Natural killer cell treated with Interleukin-12 subunit alpha and Interleukin-12 subunit beta and Interleukin-15 and Interleukin-18, amount 100 ng/mL, for 72 hours (primary cell): Measurements from ENCODE around the gene TRMT2A. TPM values are rescaled to one million over a fixed set of nuclear protein-coding genes. Genes with fewer than 3 reads are reported as not detected.

Experiments
- ATAC-seq, 2 donors: fragments of 150-1000 bp; cut with Tn5 transposase in 1 of 2; sonication (Bioruptor Pico), chemical (Tn5 transposase) in 1 of 2; 2 replicates each; pipeline ENCODE4 v1.10.0; 2021
- DNase-seq: peaks from one replicate; pipeline ENCODE4 v3.0.0; 2022; ENCODE audit warnings: low spot score
- H3K27ac Mint-ChIP-seq, 2 donors: 1 replicate in 1 of 2; 2 replicates in 1 of 2; pipeline ENCODE4 v1.8.0; 2022; ENCODE audit warnings: mixed read lengths in 2 of 2, mild to moderate bottlenecking in 1 of 2, moderate library complexity in 1 of 2
- H3K27me3 Mint-ChIP-seq, 2 donors: 1 replicate in 1 of 2; 2 replicates in 1 of 2; pipeline ENCODE4 v1.8.0; 2022; ENCODE audit warnings: mixed read lengths in 2 of 2
- H3K36me3 Mint-ChIP-seq: one replicate; pipeline ENCODE4 v1.8.0; 2022; ENCODE audit warnings: mixed read lengths
- H3K4me1 Mint-ChIP-seq, 2 donors: 1 replicate in 1 of 2; 2 replicates in 1 of 2; pipeline ENCODE4 v1.8.0; 2022; ENCODE audit warnings: low read depth in 2 of 2, mixed read lengths in 2 of 2, mild to moderate bottlenecking in 1 of 2
- H3K4me3 Mint-ChIP-seq: one replicate; pipeline ENCODE4 v1.8.0; 2022; ENCODE audit warnings: mixed read lengths
- H3K9me3 Mint-ChIP-seq: 2 replicates; pipeline ENCODE4 v1.8.0; 2022; ENCODE audit warnings: mixed read lengths
- total RNA-seq, 2 donors: library from RNA; stranded (reverse); gene quantifications; one replicate each; pipeline ENCODE4 v1.2.3, GENCODE V29; 2022

Gene TRMT2A
- total RNA-seq, 2 donors from 2014 or later, result 107 to 166 TPM

- H3K36me3 Mint-ChIP-seq, result peaks cover 24% of the 10 kb centered on the region
- H3K27ac Mint-ChIP-seq, result no peak overlapping the region
- DNase-seq (peak; percentile 16), ATAC-seq (no peak)
- peaks cover 26 to 49% of the 10 kb centered on the region in 2 donors for H3K4me1 Mint-ChIP-seq
- H3K4me3 Mint-ChIP-seq, result no peak overlapping the region
- no peaks in the 10 kb centered on the region for H3K9me3 Mint-ChIP-seq
- H3K27me3 Mint-ChIP-seq, result no peaks in the 10 kb centered on the region
These were observed 27.6 kb downstream of the TRMT2A start for GRCh38 chr22:20089226-20089976.

- no peaks in the 10 kb centered on the region for H3K9me3 Mint-ChIP-seq
- H3K27me3 Mint-ChIP-seq, result no peaks in the 10 kb centered on the region
- ATAC-seq, result no peak
- peaks cover 31 to 55% of the 10 kb centered on the region in 2 donors for H3K4me1 Mint-ChIP-seq
- H3K27ac Mint-ChIP-seq, result no peak overlapping the region
- H3K4me3 Mint-ChIP-seq, result no peak overlapping the region
- H3K36me3 Mint-ChIP-seq, result peaks cover 24% of the 10 kb centered on the region
- DNase-seq, result no peak
These were observed 28.8 kb downstream of the TRMT2A start for GRCh38 chr22:20088263-20088648.

- no peak for ATAC-seq
- Mint-ChIP-seq H3K9me3 (no peaks in the 10 kb centered on the region), H3K27me3 (no peaks in the 10 kb centered on the region), H3K4me1 (peaks cover 38 to 61% of the 10 kb centered on the region in 2 donors), H3K36me3 (peaks cover 24% of the 10 kb centered on the region), H3K4me3 (peak overlapping the region; percentile 33), H3K27ac (peak overlapping the region; percentile 40 to 83)
- DNase-seq, result peak; percentile 46
These were observed 29.4 kb downstream of the TRMT2A start for GRCh38 chr22:20087319-20088262.

- H3K36me3 Mint-ChIP-seq, result peaks cover 26% of the 10 kb centered on the region
- H3K4me1 Mint-ChIP-seq, result peaks cover 41 to 59% of the 10 kb centered on the region in 2 donors
- ATAC-seq (no peak), DNase-seq (no peak)
- H3K4me3 Mint-ChIP-seq, result no peak overlapping the region
- no peaks in the 10 kb centered on the region for H3K9me3 Mint-ChIP-seq
- peak overlapping the region in 1 of 2 donors; percentile 24 for H3K27ac Mint-ChIP-seq
- no peaks in the 10 kb centered on the region for H3K27me3 Mint-ChIP-seq
These were observed 30.3 kb downstream of the TRMT2A start for GRCh38 chr22:20086763-20087162.

GRCh38 chr22:20086101-20086599 lies 30.9 kb downstream of the TRMT2A start:
- H3K27ac Mint-ChIP-seq, result peak overlapping the region in 1 of 2 donors; percentile 24
- no peak overlapping the region for H3K4me3 Mint-ChIP-seq
- peak; percentile 41 for DNase-seq
- H3K36me3 Mint-ChIP-seq, result peaks cover 26% of the 10 kb centered on the region
- no peaks in the 10 kb centered on the region for H3K9me3 Mint-ChIP-seq
- no peaks in the 10 kb centered on the region for H3K27me3 Mint-ChIP-seq
- ATAC-seq, result no peak
- peaks cover 47 to 58% of the 10 kb centered on the region in 2 donors for H3K4me1 Mint-ChIP-seq

GRCh38 chr22:20085651-20086050 lies 31.4 kb downstream of the TRMT2A start:
- H3K36me3 Mint-ChIP-seq, result peaks cover 21% of the 10 kb centered on the region
- H3K9me3 Mint-ChIP-seq, result no peaks in the 10 kb centered on the region
- H3K4me3 Mint-ChIP-seq, result no peak overlapping the region
- no peaks in the 10 kb centered on the region for H3K27me3 Mint-ChIP-seq
- DNase-seq, result peak; percentile 20
- H3K4me1 Mint-ChIP-seq, result peaks cover 51 to 59% of the 10 kb centered on the region in 2 donors
- no peak for ATAC-seq
- H3K27ac Mint-ChIP-seq, result no peak overlapping the region

GRCh38 chr22:20084547-20085413 lies 32.2 kb downstream of the TRMT2A start:
- Mint-ChIP-seq H3K36me3 (peaks cover 17% of the 10 kb centered on the region), H3K4me3 (peak overlapping the region; percentile 10)
- no peak for ATAC-seq

GRCh38 chr22:20083891-20084546 lies 33.0 kb downstream of the TRMT2A start:
- H3K4me3 Mint-ChIP-seq, result peak overlapping the region; percentile 87
- no peaks in the 10 kb centered on the region for H3K27me3 Mint-ChIP-seq
- ATAC-seq (no peak), DNase-seq (peak; percentile 31)
- peaks cover 16% of the 10 kb centered on the region for H3K36me3 Mint-ChIP-seq
- H3K27ac Mint-ChIP-seq, result peak overlapping the region; percentile 22 to 42
- peaks cover 48 to 56% of the 10 kb centered on the region in 2 donors for H3K4me1 Mint-ChIP-seq
- no peaks in the 10 kb centered on the region for H3K9me3 Mint-ChIP-seq

More at GRCh38 chr22:20084547-20085413, 32.2 kb downstream of the TRMT2A start:
- Mint-ChIP-seq H3K9me3 (no peaks in the 10 kb centered on the region), H3K27me3 (no peaks in the 10 kb centered on the region), H3K4me1 (peaks cover 48 to 56% of the 10 kb centered on the region in 2 donors), H3K27ac (no peak overlapping the region)
- peak; percentile 57 for DNase-seq

GRCh38 chr22:20083157-20083890 lies 33.7 kb downstream of the TRMT2A start:
- DNase-seq (peak; percentile 26), ATAC-seq (no peak)
- Mint-ChIP-seq H3K4me1 (peaks cover 48 to 56% of the 10 kb centered on the region in 2 donors), H3K36me3 (peaks cover 12% of the 10 kb centered on the region), H3K27me3 (no peaks in the 10 kb centered on the region), H3K9me3 (no peaks in the 10 kb centered on the region), H3K4me3 (peak overlapping the region; percentile 87), H3K27ac (peak overlapping the region; percentile 22 to 42)

GRCh38 chr22:20080776-20081654 lies 36.0 kb downstream of the TRMT2A start:
- peak overlapping the region; percentile 55 to 70 for H3K27ac Mint-ChIP-seq
- H3K4me1 Mint-ChIP-seq, result peaks cover 36 to 37% of the 10 kb centered on the region in 2 donors
- peaks cover 6% of the 10 kb centered on the region for H3K36me3 Mint-ChIP-seq
- ATAC-seq, result no peak
- no peaks in the 10 kb centered on the region for H3K9me3 Mint-ChIP-seq
- H3K4me3 Mint-ChIP-seq, result peak overlapping the region; percentile 87
- no peaks in the 10 kb centered on the region for H3K27me3 Mint-ChIP-seq
- DNase-seq, result peak; percentile 58

GRCh38 chr22:20080445-20080775 lies 36.6 kb downstream of the TRMT2A start:
- ATAC-seq (peak; percentile 85 to 86), DNase-seq (peak; percentile 83)
- H3K27ac Mint-ChIP-seq, result peak overlapping the region; percentile 55 to 70
- H3K36me3 Mint-ChIP-seq, result peaks cover 6% of the 10 kb centered on the region
- no peaks in the 10 kb centered on the region for H3K9me3 Mint-ChIP-seq
- no peaks in the 10 kb centered on the region for H3K27me3 Mint-ChIP-seq
- H3K4me3 Mint-ChIP-seq, result peak overlapping the region; percentile 87
- peaks cover 34 to 36% of the 10 kb centered on the region in 2 donors for H3K4me1 Mint-ChIP-seq
